Heart left ventricle (tissue), 16 donors: ENCODE measurements around the gene RBBP5. TPM values are rescaled to one million over a fixed set of nuclear protein-coding genes. Genes with fewer than 3 reads are reported as not detected.

ENCODE experiments used
- ATAC-seq, 4 donors: fragments of 200-7000 bp; cut with Tn5 transposase; one replicate each; pipeline ENCODE4 v1.9.1; 2020 to 2022; ENCODE audit warnings: moderate library complexity in 4 of 4, mild to moderate bottlenecking in 3 of 4, moderate number of reproducible peaks in 1 of 4
- DNase-seq, 5 donors: peaks; one replicate each; pipeline ENCODE4 v3.0.0-alpha.2; 2020
- H3K27ac ChIP-seq, 12 donors: fragments of 200-600 bp; sonication (generic) in 4 of 12; one replicate each; pipeline versions ENCODE4 v1.5.0 to v1.8.0; 2016 to 2022; ENCODE audit warnings: mild to moderate bottlenecking in 2 of 12
- H3K27me3 ChIP-seq, 9 donors: fragments of 200-600 bp; sonication (generic) in 2 of 9; one replicate each; pipeline versions ENCODE4 v1.5.1 to v1.8.0; 2016 to 2022; ENCODE audit warnings: mild to moderate bottlenecking in 3 of 9
- H3K36me3 ChIP-seq, 9 donors: fragments of 200-600 bp; sonication (generic) in 2 of 9; one replicate each; pipeline versions ENCODE4 v1.5.0 to v1.8.0; 2018 to 2022; ENCODE audit warnings: mild to moderate bottlenecking in 2 of 9
- H3K4me1 ChIP-seq, 12 donors: fragments of 200-600 bp; sonication (generic) in 4 of 12; one replicate each; pipeline versions ENCODE4 v1.5.0 to v1.8.0; 2016 to 2022; ENCODE audit warnings: mild to moderate bottlenecking in 3 of 12
- H3K4me3 ChIP-seq, 12 donors: fragments of 200-600 bp; sonication (generic) in 4 of 12; one replicate each; pipeline versions ENCODE4 v1.5.0 to v1.8.0; 2017 to 2022; ENCODE audit warnings: mild to moderate bottlenecking in 9 of 12, moderate library complexity in 4 of 12
- H3K9me3 ChIP-seq, 12 donors: fragments of 200-600 bp; sonication (generic) in 4 of 12; one replicate each; pipeline versions ENCODE4 v1.5.0 to v1.8.0; 2016 to 2022; ENCODE audit warnings: mild to moderate bottlenecking in 1 of 12
- CTCF ChIP-seq, 12 donors: fragments of 200-600 bp; sonication (generic) in 4 of 12; IDR thresholded peaks; one replicate each; pipeline versions ENCODE4 v1.5.0 to v1.8.0; 2018 to 2022; ENCODE audit warnings: antibody characterized with exemption in 12 of 12, mild to moderate bottlenecking in 5 of 12
- POLR2A ChIP-seq, 2 donors: fragments of 450-650 bp; IDR thresholded peaks; one replicate each; pipeline ENCODE4 v1.6.1; 2017; ENCODE audit warnings: antibody characterized with exemption in 2 of 2, mild to moderate bottlenecking in 2 of 2, moderate library complexity in 2 of 2
- WGBS, 4 donors: extraction: QIAGEN DNeasy Blood & Tissue Kit in 2 of 4; methylation state at CpG; one replicate each; pipeline versions ENCODE4 v1.1.5 to v1.1.7; 2013 to 2018; 5-methylcytosine and 5-hydroxymethylcytosine counted together
- intact Hi-C, 10 donors: fragments of 100-400 bp; cut with DNase I; formaldehyde crosslinking; loops; one replicate each; pipeline versions ENCODE4 v1.11.1 to v1.14.2; 2022
- polyA plus RNA-seq, 2 donors: library from polyadenylated mRNA; stranded (reverse); fragments of 200-250 nt; gene quantifications; one replicate each; pipeline ENCODE4 v1.2.3, GENCODE V29; 2013
- total RNA-seq, 9 donors: library from RNA; depleted of rRNA in 2 of 9; stranded (reverse); fragments of >200 nt in 2 of 9; fragmentation: NEBNext Ultra II Directional in 3 of 9; extraction: Animal tissue kit (Norgen Biotek cat#: 25700) in 3 of 9; gene quantifications; one replicate each; pipeline versions ENCODE4 v1.1.0 to v1.2.4, GENCODE V29; 2016 to 2023
- donor health status: ischemic (EF 13 %, LVEDD 7.1; RV severe dilation, severe dysfunction).
- donor health status: healthy with polysubstance abuse.
- donor health status: DM: no; HTN: yes; CAD: no.
- donor health status: DM: no; HTN: no; CAD: no.
- donor health status: ischemic (EF 25% LVEDD 6.9; RV normal size, moderate dysfunction).
- donor health status: ischemic (EF 25% LVEDD 5.7; RV mildly dilated, moderate dysfunction).
- donor health status: healthy.
- donor health status: DM: yes; HTN: yes; CAD: no.
- donor health status: ischemic (EF 35%, LVEDD 5.7; RV mildly dilated, moderate dysfunction).
- donor health status: nonischemic (EF 11% LVEDD 7.7; RV severe dilation, severe dysfunction).
- donor health status: DM: yes; HTN: yes; CAD: no.
- donor health status: PGD.
- donor health status: ischemic (EF 29% LVEDD 5.4; RV normal size, mild dysfunction).
- donor health status: nonischemic (EF 23%, LVEDD 6.1; RV moderate dilation, normal function).

Gene RBBP5
- total and polyA plus RNA-seq, 11 donors: 3.8 to 12.1 (median 9.5) TPM

DNA sequence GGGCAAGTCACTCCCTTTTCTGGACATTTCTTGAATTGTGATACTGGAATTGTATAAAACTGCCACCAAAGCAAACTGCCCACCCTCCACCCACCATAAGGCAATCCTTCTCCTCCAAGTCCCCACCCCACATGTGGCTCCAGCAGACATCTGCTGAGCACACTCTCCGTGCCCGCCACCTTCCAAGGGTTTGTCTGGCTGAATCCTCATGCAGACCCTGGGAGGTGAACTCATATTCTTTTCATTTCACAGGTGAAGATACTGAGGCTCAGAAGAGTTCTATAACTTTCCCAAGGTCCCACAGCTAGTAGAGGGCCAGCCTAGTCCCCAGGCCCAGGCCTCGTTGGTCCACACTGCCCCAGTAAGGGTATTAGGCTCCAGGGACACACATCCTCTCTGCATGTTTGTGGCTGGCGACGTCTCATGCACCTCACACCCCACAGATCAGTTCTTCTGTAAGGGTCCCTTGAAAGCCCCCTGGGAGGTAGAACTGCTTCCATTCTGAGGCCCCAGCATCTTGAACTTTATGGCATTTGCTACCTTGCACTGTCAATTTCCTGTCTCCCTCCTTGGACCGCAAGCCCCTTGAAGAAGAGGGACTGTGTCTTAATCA, 64.7 kb downstream of the RBBP5 start:
- H3K4me3 ChIP-seq: no peak overlapping the region
- H3K27ac ChIP-seq: no peak overlapping the region
- peaks cover 0 to 21% (median 0%) of the 10 kb centered on the region in 9 donors for H3K27me3 ChIP-seq
- intact Hi-C loops: loop anchor here in 1 of 10 donors (5.0 kb wide), 1 partner anchor 65 kb away; no protein-coding TSS in a partner anchor
- H3K36me3 ChIP-seq: no peaks in the 10 kb centered on the region
- ATAC-seq (no peak), DNase-seq (peak in 1 of 5 donors; percentile 15)
- H3K4me1 ChIP-seq: peaks cover 0 to 8% (median 0%) of the 10 kb centered on the region in 12 donors
- no peak for TF ChIP-seq POLR2A (IDR thresholded peaks at IDR 0.05)
- TF ChIP-seq CTCF (IDR thresholded peaks at IDR 0.05): no peak
- WGBS, 4 donors: 92 to 97% (median 95%) methylated on average over 6 of the region's 6 CpGs
- H3K9me3 ChIP-seq: no peaks in the 10 kb centered on the region

- Histone ChIP-seq H3K4me1 (no peaks in the 10 kb centered on the region), H3K4me3 (no peak overlapping the region), H3K27ac (no peak overlapping the region), H3K9me3 (no peaks in the 10 kb centered on the region), H3K27me3 (peaks cover 0 to 21% (median 0%) of the 10 kb centered on the region in 9 donors), H3K36me3 (no peaks in the 10 kb centered on the region)
- ATAC-seq (no peak), DNase-seq (peak in 1 of 5 donors; percentile 31)
- 85 to 91% (median 89%) methylated on average over 12 to 13 of the region's 13 CpGs for WGBS, 4 donors
- intact Hi-C loops: loop anchor here in 1 of 10 donors (5.0 kb wide), 1 partner anchor 64 kb away; no protein-coding TSS in a partner anchor
- no peak for TF ChIP-seq CTCF (IDR thresholded peaks at IDR 0.05)
- TF ChIP-seq POLR2A (IDR thresholded peaks at IDR 0.05): no peak
Observed at GRCh38 chr1:205056188-205056611, 65.6 kb downstream of the RBBP5 start.

GRCh38 chr1:205054013-205054412, 67.8 kb downstream of the RBBP5 start:
- Histone ChIP-seq H3K27me3 (peaks cover 0 to 21% (median 0%) of the 10 kb centered on the region in 9 donors), H3K27ac (no peak overlapping the region), H3K4me3 (no peak overlapping the region), H3K9me3 (no peaks in the 10 kb centered on the region), H3K4me1 (no peaks in the 10 kb centered on the region), H3K36me3 (no peaks in the 10 kb centered on the region)
- TF ChIP-seq POLR2A (IDR thresholded peaks at IDR 0.05) (no peak), CTCF (IDR thresholded peaks at IDR 0.05) (no peak)
- ATAC-seq: peak in 1 of 4 donors; percentile 11
- intact Hi-C loops: no loop called here
- 52 to 61% (median 57%) methylated on average over 7 of the region's 7 CpGs for WGBS, 4 donors
- no peak for DNase-seq

DNA sequence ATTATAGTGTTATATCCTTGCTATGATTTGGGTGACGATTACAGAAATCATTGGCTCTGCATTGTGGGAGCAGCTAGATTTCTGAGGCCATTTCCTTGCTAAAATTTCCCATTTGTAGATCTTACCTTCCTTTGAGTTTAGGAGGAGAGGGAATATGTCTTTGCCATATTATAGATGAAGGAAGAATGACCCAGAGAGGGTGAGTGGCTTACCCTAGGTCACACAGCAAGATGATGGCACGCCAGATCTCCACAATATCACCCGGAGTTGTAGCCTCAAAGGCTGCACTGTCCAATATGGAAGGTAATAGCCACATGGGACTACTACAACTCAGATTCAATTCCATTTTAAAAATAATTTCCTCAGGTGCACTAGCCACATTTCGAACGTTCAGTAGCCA, 68.5 kb downstream of the RBBP5 start:
- peaks cover 0 to 21% (median 0%) of the 10 kb centered on the region in 9 donors for H3K27me3 ChIP-seq
- no peak overlapping the region for H3K27ac ChIP-seq
- no peak for DNase-seq
- WGBS, 4 donors: 88 to 90% (median 89%) methylated on average over 5 of the region's 5 CpGs
- no peak overlapping the region for H3K4me3 ChIP-seq
- no peaks in the 10 kb centered on the region for H3K4me1 ChIP-seq
- ATAC-seq: no peak
- H3K9me3 ChIP-seq: no peaks in the 10 kb centered on the region
- TF ChIP-seq POLR2A (IDR thresholded peaks at IDR 0.05) (no peak), CTCF (IDR thresholded peaks at IDR 0.05) (no peak)
- no peaks in the 10 kb centered on the region for H3K36me3 ChIP-seq
- intact Hi-C loops: no loop called here
